22Rv1 (cell line): ENCODE results near the gene CAPN7.

Experiments used
- ZFX ChIP-seq: fragments of 450-650 bp; IDR thresholded peaks from 2 replicates; pipeline ENCODE4 v1.6.1; 2017; ENCODE audit warnings: antibody characterized with exemption, borderline replicate concordance
- TF ChIP-seq, protein P1 (sequence below): fragments of 450-650 bp; IDR thresholded peaks from 2 replicates; pipeline ENCODE4 v1.5.1; 2017; ENCODE audit warnings: mild to moderate bottlenecking

DNA sequence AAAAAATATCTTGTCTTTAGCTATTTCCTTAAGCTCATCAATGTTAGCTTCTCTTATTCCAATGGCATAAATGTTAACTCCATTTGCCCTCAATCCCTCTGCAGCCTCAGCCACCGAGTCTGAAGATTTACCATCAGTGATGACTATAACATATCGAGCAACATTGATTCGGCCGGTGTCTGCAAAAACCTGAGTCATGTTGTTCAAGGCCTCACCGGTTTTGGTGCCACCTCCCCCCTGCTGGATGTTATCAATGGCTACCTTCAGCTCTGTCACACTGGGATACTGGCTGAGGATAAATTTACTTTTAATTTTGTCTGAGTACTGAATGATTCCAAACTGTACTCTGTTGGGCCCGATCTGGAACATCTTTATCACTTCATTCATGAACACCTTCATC lies 41.0 kb upstream of the CAPN7 start:
- TF ChIP-seq, protein P1, sequence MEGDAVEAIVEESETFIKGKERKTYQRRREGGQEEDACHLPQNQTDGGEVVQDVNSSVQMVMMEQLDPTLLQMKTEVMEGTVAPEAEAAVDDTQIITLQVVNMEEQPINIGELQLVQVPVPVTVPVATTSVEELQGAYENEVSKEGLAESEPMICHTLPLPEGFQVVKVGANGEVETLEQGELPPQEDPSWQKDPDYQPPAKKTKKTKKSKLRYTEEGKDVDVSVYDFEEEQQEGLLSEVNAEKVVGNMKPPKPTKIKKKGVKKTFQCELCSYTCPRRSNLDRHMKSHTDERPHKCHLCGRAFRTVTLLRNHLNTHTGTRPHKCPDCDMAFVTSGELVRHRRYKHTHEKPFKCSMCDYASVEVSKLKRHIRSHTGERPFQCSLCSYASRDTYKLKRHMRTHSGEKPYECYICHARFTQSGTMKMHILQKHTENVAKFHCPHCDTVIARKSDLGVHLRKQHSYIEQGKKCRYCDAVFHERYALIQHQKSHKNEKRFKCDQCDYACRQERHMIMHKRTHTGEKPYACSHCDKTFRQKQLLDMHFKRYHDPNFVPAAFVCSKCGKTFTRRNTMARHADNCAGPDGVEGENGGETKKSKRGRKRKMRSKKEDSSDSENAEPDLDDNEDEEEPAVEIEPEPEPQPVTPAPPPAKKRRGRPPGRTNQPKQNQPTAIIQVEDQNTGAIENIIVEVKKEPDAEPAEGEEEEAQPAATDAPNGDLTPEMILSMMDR: no peak
- no peak for TF ChIP-seq ZFX
